ENCODE data around the gene TMEM259.
A peak's percentile ranks its signal among the peaks of the same experiment; 100 is the strongest.

TMEM259 gene

DNA sequence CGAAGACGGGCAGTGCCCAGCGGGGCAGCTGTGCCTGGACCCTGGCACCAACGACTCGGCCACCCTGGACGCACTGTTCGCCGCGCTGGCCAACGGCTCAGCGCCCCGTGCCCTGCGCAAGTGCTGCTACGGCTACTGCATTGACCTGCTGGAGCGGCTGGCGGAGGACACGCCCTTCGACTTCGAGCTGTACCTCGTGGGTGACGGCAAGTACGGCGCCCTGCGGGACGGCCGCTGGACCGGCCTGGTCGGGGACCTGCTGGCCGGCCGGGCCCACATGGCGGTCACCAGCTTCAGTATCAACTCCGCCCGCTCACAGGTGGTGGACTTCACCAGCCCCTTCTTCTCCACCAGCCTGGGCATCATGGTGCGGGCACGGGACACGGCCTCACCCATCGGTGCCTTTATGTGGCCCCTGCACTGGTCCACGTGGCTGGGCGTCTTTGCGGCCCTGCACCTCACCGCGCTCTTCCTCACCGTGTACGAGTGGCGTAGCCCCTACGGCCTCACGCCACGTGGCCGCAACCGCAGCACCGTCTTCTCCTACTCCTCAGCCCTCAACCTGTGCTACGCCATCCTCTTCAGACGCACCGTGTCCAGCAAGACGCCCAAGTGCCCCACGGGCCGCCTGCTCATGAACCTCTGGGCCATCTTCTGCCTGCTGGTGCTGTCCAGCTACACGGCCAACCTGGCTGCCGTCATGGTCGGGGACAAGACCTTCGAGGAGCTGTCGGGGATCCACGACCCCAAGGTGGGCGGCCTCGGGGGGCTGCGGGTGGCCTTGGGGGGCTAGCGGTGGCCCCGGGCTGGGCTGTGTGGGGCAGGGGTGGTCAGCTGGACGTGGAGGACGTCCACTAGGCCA is 15.9 kb downstream of the TMEM259 start:
- H3K4me3 ChIP-seq (ENCODE audit: low read depth, low read length), result no peak overlapping the region

DNA sequence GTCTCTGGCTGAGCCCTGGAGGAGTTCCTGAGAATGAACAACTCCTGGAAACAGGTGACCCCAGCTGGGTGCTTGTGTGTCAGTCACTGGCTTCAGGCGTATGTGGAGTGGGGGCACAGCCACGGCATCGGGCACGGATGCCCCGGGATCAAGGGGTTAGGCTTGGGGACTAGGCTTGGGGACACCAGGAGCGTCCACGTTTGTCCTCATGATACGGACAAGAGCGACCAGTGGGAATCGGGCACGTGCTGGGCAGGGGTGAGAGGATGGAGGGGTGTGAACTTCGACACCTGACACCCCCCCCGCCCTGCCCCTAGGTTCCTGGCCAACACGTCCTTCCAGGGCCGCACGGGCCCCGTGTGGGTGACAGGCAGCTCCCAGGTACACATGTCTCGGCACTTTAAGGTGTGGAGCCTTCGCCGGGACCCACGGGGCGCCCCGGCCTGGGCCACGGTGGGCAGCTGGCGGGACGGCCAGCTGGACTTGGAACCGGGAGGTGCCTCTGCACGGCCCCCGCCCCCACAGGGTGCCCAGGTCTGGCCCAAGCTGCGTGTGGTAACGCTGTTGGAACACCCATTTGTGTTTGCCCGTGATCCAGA is 16.6 kb downstream of the TMEM259 start:
- no peak overlapping the region for H3K4me3 ChIP-seq (ENCODE audit: low read depth, low read length)

DNA sequence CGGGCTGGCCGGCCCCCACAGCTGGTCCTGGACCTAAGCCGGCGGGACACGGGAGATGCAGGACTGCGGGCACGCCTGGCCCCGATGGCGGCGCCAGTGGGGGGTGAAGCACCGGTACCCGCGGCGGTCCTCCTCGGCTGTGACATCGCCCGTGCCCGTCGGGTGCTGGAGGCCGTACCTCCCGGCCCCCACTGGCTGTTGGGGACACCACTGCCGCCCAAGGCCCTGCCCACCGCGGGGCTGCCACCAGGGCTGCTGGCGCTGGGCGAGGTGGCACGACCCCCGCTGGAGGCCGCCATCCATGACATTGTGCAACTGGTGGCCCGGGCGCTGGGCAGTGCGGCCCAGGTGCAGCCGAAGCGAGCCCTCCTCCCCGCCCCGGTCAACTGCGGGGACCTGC is 17.6 kb downstream of the TMEM259 start:
- H3K4me3 ChIP-seq (ENCODE audit: low read depth, low read length), result no peak overlapping the region

DNA sequence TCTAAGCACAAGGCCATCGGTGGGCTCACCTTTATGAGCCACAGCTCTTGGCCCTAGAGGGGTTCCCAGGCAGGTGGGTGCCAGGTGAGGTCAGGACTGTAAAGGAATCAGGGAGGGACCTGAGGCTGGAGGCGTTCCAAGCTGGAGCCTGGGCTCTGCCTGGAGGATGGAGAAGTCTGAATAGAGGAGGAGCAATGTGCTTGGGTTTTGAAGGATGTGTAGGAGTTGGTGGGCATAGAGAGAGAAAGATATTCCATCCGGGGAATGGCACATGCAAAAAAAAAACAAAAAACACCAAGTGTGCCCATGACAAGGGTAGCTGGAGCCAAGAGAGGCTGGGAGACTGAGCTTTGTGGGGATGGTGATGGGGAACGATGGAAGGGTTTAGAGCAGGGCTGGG is 18.3 kb downstream of the TMEM259 start:
- H3K4me3 ChIP-seq (ENCODE audit: low read depth, low read length), result no peak overlapping the region

DNA sequence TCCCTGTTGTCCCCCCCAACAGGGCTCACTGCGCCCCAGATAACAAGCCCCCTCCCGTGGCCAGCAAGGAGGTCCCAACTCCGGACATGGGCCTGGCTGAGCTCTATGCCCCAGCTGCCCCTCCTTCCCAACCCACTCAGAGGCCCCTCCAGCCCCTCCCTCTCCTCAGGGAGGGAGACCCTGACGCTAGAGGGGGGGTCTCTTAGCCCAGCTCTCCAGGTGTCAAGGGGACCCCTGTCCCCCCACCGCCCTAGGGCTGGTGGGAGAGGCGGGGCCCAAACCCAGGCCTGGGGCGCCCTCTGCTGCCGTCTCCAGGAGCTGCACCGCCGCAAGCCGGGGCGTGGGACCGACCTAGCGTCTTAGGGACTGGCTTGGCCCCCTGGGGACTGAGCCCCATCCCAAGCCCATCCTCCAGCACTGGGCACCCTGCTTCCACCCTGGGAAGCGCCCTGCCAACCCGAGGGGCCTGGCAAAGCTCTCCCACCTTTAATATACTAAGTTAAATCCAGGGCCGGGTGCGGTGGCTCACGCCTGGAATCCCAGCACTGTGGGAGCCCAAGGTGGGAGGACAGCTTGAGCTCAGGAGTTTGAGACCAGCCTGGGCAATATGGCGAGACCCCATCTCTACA is 19.3 kb downstream of the TMEM259 start:
- H3K4me3 ChIP-seq (ENCODE audit: low read depth, low read length), result no peak overlapping the region

DNA sequence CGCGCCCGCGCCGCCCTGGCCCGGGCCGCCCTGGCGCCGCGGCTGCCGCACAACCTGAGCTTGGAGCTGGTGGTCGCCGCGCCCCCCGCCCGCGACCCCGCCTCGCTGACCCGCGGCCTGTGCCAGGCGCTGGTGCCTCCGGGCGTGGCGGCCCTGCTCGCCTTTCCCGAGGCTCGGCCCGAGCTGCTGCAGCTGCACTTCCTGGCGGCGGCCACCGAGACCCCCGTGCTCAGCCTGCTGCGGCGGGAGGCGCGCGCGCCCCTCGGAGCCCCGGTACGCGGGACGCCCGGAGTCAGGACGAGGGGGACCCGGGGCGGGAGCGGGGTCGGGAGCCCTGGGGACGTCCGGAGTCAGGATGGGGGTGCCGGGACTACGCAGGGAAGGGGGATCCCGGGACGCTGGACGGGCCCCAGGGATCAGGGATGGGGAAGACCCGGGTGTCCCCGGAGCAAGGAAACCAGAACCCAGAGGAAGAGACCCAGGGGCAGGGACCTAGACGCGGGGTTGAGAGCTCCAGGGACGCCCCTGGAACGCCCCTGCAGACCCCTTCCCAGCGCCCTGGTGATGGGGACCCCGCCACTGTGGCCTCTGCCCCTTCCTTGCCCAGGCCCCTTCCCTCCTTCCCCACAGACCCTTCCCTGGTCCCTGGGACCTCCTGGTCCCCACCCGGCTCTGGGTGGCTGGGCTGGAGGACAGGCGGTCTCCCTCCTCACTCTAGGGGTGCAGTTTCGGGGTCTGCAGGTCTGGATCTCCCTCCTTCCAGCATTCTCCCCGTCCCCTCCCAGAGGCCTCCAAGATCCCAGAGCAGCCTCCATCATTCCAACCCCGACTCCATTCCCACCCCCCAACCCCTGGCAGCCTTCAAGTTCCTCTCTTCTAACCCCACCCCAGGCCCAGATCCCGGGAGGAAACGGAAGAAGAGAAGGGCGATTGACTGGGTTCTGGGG is 20.1 kb downstream of the TMEM259 start:
- no peak overlapping the region for H3K4me3 ChIP-seq (ENCODE audit: low read depth, low read length)

DNA sequence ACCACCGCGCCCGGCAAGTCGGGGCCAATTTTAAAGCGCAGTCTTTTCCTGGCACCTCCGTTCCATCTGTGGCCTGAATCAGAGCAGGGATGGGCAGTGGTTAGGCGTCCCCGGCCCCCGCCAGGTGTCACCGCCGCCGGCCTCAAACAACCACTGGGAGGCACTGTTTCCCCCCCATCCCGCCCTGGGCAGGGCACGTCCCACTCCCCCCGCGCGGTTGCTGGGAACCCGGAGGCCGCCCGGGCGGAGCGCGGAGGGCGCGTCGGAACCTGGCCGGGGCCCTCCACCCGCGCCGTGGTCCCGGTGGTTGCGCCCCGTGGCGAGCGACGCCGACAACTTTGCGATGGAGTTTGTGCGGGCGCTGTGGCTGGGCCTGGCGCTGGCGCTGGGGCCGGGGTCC is 20.8 kb downstream of the TMEM259 start, which contains the start of gene GRIN3B:
GRIN3B (plus strand) TSS at position 325 of the 400 bp plus-strand sequence; CDS start at position 344, 19 bp downstream.
- peak within 1 kb of the TSS; percentile 8 for H3K4me3 ChIP-seq (ENCODE audit: low read depth, low read length)

DNA sequence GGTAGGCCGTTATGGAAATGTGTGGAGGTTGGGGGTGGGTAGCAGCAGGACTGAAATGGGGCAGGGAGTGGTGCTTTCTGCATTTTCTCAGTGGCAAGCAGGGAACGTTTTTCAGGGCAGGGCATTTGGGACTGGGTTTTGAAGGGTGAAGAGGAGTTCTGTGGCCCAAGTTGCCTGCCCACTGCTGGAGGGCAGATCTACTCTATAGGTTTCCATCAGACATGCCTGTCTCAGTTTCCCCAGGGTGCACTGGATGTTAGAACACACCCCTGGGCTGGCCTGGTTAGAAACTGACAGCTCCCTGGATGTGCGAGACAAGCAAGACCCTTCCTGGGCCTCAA is 21.6 kb downstream of the TMEM259 start:
- H3K4me3 ChIP-seq (ENCODE audit: low read depth, low read length), result no peak overlapping the region

DNA sequence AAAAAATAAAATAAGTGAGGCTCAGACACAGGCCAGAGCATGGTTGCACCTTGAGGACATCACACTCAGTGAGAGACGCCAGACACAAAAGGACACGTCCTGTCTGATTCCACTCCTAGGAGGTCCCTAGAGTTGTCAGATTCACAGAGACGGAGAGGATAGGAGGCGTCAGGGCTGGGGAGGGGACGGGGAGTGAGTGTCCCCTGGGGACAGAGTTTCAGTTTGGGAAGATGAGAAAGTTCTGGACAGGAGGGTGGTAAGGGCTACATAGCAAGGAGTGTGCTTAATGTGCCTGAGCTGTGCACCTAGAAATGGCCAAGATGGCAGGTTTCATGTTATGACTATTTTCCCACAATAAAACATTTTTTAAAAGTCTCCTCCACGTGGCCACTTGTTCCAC is 22.9 kb downstream of the TMEM259 start:
- no peak overlapping the region for H3K4me3 ChIP-seq (ENCODE audit: low read depth, low read length)

DNA sequence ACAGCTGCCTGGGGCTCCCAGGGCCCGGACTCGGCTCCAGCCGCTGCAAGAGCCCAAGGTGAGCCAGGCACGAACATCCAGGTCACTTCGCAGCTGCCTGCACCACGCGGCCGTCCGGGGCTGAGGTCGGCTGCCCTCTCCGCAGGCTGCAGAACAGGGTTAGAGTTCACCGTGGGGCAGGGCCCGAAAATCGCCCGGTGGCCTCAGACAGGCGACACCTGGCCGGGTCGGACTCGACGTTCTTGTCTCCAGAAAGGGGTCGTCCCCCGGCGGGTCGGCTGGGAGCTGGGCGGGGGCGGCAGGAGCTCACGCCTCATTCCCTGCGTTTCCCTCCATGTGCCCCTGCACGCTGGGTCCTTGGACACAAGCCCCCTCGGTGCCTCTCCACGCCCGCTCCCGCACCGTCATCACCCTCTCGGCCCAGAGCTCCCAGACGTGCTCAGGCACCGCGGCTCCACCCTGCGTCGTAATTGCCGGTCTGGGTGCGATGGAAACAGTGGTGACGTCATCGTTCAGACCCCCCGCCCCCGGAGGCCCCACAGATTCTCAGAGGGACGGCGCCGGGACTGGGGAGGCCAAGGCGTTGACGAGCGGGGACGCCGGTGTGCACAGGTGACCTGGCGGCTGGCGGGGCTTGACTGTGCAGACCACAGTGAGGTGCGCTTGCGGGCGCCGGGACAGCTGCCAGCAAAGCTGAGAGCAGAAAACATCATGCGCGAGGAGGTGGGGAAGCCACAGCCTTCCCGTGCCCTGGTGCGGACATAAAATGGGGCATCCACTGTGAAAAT is 24.7 kb downstream of the TMEM259 start:
- no peak overlapping the region for H3K4me3 ChIP-seq (ENCODE audit: low read depth, low read length)

DNA sequence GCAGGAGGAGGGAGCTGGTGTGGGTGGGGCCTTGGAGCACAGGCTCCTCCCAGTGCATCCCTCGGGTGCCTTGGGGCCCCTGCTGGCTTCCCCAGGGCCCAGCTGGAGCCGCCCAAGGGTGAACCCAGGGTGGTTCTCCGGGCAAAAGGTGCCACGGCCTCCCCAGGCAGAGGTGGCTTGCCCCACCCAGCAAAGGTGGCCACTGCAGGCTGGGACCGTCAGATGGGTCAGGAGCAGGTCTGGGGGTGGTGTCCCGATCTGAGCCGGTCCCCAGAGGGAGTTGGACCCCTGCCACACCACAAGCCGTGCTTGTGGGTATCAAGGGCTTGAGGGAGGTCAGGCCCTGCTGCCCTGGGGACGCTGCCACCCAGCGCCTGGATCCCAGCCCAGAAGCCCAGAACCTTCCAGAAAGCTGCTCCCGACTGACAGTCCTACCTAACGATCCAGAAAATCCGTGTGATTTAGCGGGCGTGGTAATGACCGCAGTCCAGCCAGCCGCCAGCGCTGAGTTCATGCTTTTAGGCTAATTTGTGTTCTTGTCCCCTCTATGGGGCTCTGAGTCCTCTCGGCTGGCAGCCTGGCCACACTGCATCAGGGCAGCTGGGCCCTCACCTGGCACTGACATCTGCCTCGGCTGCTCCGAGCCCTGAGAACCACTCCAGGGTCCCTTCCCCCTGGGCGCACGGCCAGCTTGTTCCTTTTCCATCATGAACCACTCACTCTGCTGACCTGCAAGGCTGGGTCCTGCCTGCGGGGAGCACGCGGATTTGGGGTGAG is 25.7 kb downstream of the TMEM259 start:
- H3K4me3 ChIP-seq (ENCODE audit: low read depth, low read length), result no peak overlapping the region

DNA sequence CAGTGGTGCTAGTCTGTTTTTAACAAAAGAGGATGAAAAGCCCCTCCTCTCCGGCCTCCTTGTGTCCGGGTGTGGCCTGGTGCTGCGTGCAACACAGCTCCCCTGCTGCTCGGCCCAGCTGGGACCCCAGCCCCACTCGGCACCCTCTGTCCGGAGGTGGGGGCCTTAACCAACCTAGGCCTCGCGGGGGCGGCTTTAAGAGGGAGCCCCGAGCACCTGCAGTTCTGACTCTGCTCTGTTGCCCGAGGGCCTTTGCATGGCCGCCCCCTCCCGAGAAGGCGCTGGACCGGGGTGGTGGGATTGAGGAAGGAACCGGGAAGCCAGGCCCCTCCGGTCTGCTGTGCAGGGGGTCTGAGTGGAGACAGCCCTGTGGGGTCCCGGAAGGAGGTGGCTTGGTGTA is 26.4 kb downstream of the TMEM259 start:
- H3K4me3 ChIP-seq (ENCODE audit: low read depth, low read length), result no peak overlapping the region

DNA sequence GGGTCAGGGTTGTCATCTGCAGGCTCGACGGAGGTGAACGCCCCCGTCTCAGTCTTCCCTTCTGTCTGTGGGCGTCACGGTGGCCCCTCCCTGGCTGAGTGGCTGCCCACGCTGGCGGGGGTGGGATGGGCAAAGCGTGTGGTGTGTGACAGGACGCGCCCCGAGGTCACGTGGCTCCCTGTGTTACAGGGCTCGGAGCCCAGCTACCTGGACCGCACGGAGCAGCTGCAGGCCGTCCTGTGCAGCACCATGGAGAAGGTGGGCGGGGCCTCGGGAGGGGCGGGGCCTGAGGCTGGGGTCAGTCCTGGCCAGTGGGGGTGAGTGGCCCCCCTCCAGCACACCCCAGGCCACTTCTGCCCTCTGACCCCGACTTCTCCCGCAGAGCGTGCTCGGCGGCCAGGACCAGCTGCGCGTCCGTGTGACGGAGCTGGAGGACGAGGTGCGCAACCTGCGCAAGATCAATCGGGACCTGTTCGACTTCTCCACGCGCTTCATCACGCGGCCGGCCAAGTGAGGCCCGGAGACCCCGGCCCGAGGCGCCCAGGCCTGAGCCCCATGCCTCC is 27.0 kb downstream of the TMEM259 start:
- H3K4me3 ChIP-seq (ENCODE audit: low read depth, low read length), result no peak overlapping the region

DNA sequence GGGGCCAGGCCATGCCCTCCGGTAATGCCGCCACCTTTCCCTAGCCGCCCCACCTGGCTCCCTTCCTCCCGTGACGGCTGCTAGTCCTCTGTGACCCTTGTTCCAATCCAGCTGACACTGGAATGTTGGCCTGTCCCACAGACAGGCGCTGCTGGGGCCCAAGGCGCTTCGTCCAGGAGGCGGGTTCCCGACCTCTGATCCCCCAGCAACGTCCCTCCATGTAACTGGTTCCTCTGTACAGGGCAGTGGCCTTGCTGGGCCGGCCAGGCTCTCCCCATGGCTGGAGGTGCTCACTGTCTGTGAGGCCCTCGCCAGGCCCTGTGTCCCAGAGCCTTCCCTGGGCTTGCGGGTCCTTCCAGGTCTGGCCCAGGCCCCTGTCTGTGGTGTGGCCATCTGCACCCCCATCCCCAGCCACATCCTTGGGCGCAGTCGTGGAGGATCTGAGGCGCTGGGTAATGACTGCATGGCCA is 27.5 kb downstream of the TMEM259 start:
- no peak overlapping the region for H3K4me3 ChIP-seq (ENCODE audit: low read depth, low read length)

DNA sequence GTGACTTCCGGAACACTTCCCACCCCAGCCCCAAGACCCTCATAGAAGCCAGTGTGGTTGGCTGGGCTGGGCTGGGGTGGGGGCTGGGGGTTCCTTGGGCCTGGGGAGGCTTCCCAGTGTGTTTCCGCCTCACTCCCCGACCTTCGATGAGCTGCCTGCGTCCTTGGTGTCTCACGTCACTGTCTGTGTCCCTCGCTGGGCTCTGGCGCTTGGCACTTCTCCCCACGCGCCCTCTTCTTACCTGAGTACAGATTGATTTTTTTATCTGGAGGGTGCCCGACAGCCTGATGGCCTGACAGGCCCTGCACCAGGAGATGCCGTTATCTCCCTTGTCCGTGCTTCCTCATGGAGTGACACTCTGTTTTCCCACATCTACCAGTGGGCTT is 28.3 kb downstream of the TMEM259 start:
- H3K4me3 ChIP-seq (ENCODE audit: low read depth, low read length), result no peak overlapping the region

DNA sequence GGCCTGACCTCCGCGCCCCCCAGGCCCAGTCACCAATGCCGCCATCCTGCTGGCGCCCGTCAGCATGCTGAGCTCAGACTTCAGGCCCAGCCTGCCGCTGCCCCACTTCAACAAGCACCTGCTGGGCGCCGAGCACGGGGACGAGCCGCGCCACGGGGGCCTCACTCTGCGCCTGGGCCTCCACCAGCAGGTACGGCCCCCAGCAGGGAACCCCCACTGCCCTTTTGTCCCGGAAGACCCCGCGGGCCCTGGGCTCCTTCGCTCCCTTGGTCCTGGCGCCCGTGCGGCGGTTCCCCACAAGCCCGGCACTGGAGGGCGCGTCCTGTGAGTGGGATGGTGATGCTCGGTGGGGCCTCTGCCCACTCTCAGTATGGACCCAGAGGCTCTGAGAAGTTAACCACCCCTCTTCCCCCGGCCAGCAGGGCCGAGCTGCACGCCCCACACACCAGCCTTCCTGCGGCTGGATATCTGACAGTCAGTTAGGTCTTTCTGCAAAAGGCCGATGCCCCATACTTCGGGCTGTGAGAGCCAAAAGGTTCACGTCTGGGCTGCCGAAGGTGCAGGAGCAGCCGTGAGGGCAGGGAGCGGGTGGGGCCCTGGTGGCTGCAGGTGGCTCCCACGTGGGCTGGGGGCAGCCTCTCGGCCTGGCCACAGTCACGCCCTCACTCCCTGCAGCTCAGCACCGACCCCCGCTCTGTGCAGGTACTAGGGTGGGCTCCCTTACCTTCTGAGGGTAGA is 28.8 kb downstream of the TMEM259 start:
- no peak overlapping the region for H3K4me3 ChIP-seq (ENCODE audit: low read depth, low read length)

DNA sequence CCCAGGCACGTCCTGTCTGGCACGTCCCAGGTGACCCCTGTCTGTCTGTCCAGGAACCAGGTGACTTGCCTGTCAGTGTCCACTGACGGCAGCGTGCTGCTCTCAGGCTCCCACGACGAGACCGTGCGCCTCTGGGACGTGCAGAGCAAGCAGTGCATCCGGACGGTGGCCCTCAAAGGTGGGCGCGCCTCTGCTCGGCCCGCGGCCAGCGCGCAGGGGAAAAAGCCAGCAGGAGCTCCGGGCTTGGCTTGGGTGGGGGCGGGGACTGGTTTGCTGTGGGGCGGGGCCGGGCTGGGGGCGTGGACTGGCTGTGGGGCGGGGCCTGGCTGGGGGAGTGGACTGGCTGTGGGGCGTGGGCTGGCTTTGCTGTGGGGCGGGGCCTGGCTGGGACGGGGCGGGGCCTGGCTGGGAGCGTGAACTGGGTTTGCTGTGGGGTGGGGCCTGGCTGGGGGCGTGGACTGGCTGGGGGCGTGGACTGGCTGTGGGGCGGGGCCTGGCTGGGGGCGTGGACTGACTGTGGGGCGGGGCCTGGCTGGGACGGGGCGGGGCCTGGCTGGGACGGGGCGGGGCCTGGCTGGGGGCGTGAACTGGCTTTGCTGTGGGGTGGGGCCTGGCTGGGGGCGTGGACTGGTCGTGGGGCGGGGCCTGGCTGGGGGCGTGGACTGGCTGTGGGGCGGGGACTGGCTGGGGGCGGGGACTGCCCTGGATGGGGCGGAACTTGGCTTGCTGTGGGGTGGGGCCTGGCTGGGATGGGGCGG is 29.6 kb downstream of the TMEM259 start:
- H3K4me3 ChIP-seq (ENCODE audit: low read depth, low read length), result no peak overlapping the region

DNA sequence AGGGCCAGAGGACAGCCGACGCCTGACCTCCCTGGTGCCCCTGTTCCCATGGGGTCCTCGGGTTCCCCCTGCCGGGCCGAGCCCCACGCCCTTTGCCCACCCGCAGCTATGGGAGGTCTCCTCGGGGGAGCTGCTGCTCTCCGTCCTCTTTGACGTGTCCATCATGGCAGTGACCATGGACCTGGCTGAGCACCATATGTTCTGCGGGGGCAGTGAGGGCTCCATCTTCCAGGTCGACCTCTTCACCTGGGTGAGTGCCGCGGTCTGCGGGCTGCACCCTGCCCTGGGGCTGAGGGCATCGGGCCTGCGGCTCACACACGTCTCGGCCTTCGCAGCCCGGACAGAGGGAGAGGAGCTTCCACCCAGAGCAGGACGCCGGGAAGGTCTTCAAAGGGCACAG is 30.2 kb downstream of the TMEM259 start:
- no peak overlapping the region for H3K4me3 ChIP-seq (ENCODE audit: low read depth, low read length)
